Prostate gland (tissue), 2 donors: ENCODE data around the gene MSANTD1. TPM values are rescaled to one million over a fixed set of nuclear protein-coding genes. Genes with fewer than 3 reads are reported as not detected.

Experiments
- DNase-seq: peaks from one replicate; pipeline ENCODE4 v3.0.0-alpha.2; 2019; ENCODE audit warnings: low spot score
- H3K27ac ChIP-seq, 2 donors: fragments of 200-600 bp; sonication (generic); 2 replicates each; pipeline ENCODE4 v1.5.1; 2017 to 2019
- H3K27me3 ChIP-seq: fragments of 200-600 bp; sonication (generic); replicated peaks from 2 replicates; pipeline ENCODE4 v1.5.1; 2019; ENCODE audit not compliant: insufficient read depth
- H3K36me3 ChIP-seq, 2 donors: fragments of 200-600 bp; sonication (generic); 1 replicate in 1 of 2; 2 replicates in 1 of 2; pipeline versions ENCODE4 v1.5.1 to v1.8.1; 2017 to 2019
- H3K4me1 ChIP-seq: fragments of 200-600 bp; sonication (generic); replicated peaks from 2 replicates; pipeline ENCODE4 v1.5.1; 2019
- H3K4me3 ChIP-seq, 2 donors: fragments of 200-600 bp; sonication (generic); 2 replicates each; pipeline ENCODE4 v1.5.1; 2017 to 2019
- H3K9me3 ChIP-seq: fragments of 200-600 bp; sonication (generic); 2 replicates; pipeline ENCODE4 v1.5.1; 2017
- POLR2A ChIP-seq: fragments of 450-650 bp; IDR thresholded peaks from one replicate; pipeline ENCODE4 v1.6.1; 2016; ENCODE audit warnings: antibody characterized with exemption, mild to moderate bottlenecking
- POLR2AphosphoS5 ChIP-seq: sonication (generic); formaldehyde crosslinking; IDR thresholded peaks from one replicate; pipeline ENCODE4 v1.6.1; 2017; ENCODE audit warnings: antibody characterized with exemption
- WGBS: methylation state at CpG from one replicate; pipeline ENCODE4 v1.1.5; 2018; 5-methylcytosine and 5-hydroxymethylcytosine counted together
- intact Hi-C: fragments of 100-400 bp; cut with DNase I; formaldehyde crosslinking; loops from one replicate; pipeline ENCODE4 v1.14.2; 2022
- total RNA-seq, 2 donors: library from RNA; depleted of rRNA; stranded (reverse); fragments of >200 nt; gene quantifications; one replicate each; pipeline ENCODE4 v1.1.0, GENCODE V29; 2016
- TF ChIP-seq, protein P1 (sequence below), 4 experiments: fragments of 200-600 bp in 2 of 4; fragments of 450-650 bp in 2 of 4; sonication (generic) in 2 of 4; IDR thresholded peaks; 1 replicate in 3 of 4; 2 replicates in 1 of 4; pipeline ENCODE4 v1.5.1; 2016 to 2019; ENCODE audit warnings: antibody characterized with exemption in 4 of 4, mild to moderate bottlenecking in 2 of 4, moderate library complexity in 2 of 4

The MSANTD1 gene
- total RNA-seq, 2 donors from 2014 or later = 1.2 to 4.4 TPM

GRCh38 chr4:3246458-3247398, 2.2 kb upstream of the MSANTD1 start:
- 84% methylated on average over 9 of the region's 16 CpGs for WGBS
- intact Hi-C loops = no loop called here

DNA sequence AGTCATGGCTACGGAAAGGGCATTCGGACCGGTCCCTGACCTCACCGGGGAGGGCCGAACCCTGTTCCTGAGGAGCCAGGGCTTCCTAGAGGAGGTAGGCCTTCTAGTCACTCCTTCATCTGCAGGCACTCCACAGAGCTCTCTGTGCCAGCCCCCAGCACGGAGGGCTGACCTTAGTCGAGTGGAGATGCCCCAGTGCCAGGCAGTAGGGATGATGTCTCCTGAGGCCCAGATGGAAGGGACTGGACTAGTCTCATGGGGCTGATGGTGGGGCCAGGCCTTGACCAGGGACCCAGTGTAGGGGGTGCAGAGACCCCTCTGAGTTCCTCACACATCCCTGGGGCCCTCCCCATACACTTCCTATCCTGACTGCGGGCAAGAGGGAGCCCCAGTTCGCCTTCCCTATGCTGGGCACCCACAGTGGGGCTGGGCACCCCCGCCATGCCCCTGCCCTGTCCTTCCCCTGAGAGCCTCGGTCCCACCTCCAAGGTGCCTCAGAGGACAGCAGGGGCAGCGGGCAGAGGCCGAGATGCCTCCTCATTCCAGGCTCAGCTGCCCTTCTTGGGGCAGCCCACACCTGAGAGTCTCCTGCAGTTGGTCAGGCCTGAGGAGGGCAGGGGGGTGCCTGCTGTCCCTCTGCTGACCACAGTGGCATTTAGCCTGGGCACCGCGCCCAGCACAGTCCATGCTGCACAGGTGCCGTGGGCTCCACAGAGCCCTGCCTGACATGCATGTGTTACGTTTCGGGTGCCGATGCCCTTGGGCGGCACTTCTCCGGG, 1.4 kb upstream of the MSANTD1 start:
- Histone ChIP-seq H3K36me3 (no peaks in the 10 kb centered on the region), H3K4me1 (no peaks in the 10 kb centered on the region), H3K4me3 (no peak overlapping the region), H3K9me3 (no peaks in the 10 kb centered on the region), H3K27ac (no peak overlapping the region), H3K27me3 (no peaks in the 10 kb centered on the region)
- DNase-seq = no peak
- intact Hi-C loops = no loop called here
- no peak for TF ChIP-seq POLR2A
- 98% methylated on average over 14 of the region's 21 CpGs for WGBS

More at GRCh38 chr4:3246458-3247398, 2.2 kb upstream of the MSANTD1 start:
- Histone ChIP-seq H3K4me1 (no peaks in the 10 kb centered on the region), H3K36me3 (no peaks in the 10 kb centered on the region), H3K9me3 (no peaks in the 10 kb centered on the region), H3K4me3 (no peak overlapping the region), H3K27ac (no peak overlapping the region), H3K27me3 (no peaks in the 10 kb centered on the region)
- no peak for DNase-seq
- TF ChIP-seq POLR2AphosphoS5 (no peak), POLR2A (no peak)
- TF ChIP-seq, protein P1, sequence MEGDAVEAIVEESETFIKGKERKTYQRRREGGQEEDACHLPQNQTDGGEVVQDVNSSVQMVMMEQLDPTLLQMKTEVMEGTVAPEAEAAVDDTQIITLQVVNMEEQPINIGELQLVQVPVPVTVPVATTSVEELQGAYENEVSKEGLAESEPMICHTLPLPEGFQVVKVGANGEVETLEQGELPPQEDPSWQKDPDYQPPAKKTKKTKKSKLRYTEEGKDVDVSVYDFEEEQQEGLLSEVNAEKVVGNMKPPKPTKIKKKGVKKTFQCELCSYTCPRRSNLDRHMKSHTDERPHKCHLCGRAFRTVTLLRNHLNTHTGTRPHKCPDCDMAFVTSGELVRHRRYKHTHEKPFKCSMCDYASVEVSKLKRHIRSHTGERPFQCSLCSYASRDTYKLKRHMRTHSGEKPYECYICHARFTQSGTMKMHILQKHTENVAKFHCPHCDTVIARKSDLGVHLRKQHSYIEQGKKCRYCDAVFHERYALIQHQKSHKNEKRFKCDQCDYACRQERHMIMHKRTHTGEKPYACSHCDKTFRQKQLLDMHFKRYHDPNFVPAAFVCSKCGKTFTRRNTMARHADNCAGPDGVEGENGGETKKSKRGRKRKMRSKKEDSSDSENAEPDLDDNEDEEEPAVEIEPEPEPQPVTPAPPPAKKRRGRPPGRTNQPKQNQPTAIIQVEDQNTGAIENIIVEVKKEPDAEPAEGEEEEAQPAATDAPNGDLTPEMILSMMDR (IDR thresholded peaks at IDR 0.05) = no peak

GRCh38 chr4:3248178-3248480, 830 bp upstream of the MSANTD1 start:
- no peaks in the 10 kb centered on the region for H3K9me3 ChIP-seq
- H3K4me3 ChIP-seq = no peak overlapping the region
- no peak overlapping the region for H3K27ac ChIP-seq
- 96% methylated on average over 13 of the region's 14 CpGs for WGBS
- DNase-seq = no peak
- no peaks in the 10 kb centered on the region for H3K36me3 ChIP-seq
- H3K4me1 ChIP-seq = no peaks in the 10 kb centered on the region
- intact Hi-C loops = no loop called here
- H3K27me3 ChIP-seq = no peaks in the 10 kb centered on the region
- no peak for TF ChIP-seq POLR2AphosphoS5

GRCh38 chr4:3249711-3250437, 915 bp downstream of the MSANTD1 start:
- TF ChIP-seq POLR2A = no peak
- TF ChIP-seq POLR2AphosphoS5 = no peak
- TF ChIP-seq, protein P1 (IDR thresholded peaks at IDR 0.05) = no peak
- H3K27ac ChIP-seq = no peak overlapping the region
- intact Hi-C loops = no loop called here
- no peak for DNase-seq
- WGBS = 87% methylated on average over 20 of the region's 20 CpGs
- no peak overlapping the region for H3K4me3 ChIP-seq
- no peaks in the 10 kb centered on the region for H3K4me1 ChIP-seq
- H3K27me3 ChIP-seq = no peaks in the 10 kb centered on the region
- no peaks in the 10 kb centered on the region for H3K9me3 ChIP-seq
- no peaks in the 10 kb centered on the region for H3K36me3 ChIP-seq

DNA sequence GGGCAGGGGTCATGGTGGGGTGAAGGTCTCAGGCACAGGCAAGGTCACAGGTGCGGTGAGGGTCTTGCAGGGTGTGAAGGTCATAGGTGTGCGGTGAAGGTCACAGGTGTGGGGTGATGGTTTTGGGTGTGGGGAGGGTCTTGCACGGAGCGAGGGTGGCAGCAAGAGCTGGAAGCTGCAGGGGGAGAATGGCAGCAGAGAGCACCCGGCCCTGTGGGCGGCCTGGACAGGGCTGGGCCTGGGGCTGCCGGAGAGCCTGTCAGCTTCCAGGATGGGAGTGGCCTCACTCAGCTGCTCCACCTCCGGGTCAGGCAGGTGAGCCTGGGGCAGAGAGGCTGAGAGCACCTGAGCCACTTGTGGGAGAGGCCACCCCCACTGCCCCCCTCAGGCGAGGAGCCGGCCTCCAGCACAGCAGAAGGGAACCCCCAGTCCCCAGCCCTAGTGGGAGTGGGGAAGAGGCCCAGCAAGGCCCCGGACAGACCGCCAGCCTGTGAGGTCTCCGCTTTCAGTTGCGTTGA, 1.5 kb downstream of the MSANTD1 start:
- 83% methylated on average over 14 of the region's 14 CpGs for WGBS
- DNase-seq = no peak

More for the DNA sequence above, 1.5 kb downstream of the MSANTD1 start:
- H3K9me3 ChIP-seq = no peaks in the 10 kb centered on the region
- no peak overlapping the region for H3K27ac ChIP-seq
- H3K4me3 ChIP-seq = no peak overlapping the region
- intact Hi-C loops = no loop called here
- TF ChIP-seq, protein P1 (IDR thresholded peaks at IDR 0.05) = no peak
- no peak for TF ChIP-seq POLR2A
- TF ChIP-seq POLR2AphosphoS5 = no peak
- no peaks in the 10 kb centered on the region for H3K4me1 ChIP-seq
- H3K36me3 ChIP-seq = no peaks in the 10 kb centered on the region
- H3K27me3 ChIP-seq = no peaks in the 10 kb centered on the region
